WTC11 (cell line): Measurements from ENCODE around the gene DMD.

Source experiments
- JUN ChIP-seq: sonication (generic); formaldehyde crosslinking; IDR thresholded peaks from 2 replicates; pipeline ENCODE4 v1.8.0; 2023; ENCODE audit warnings: mild to moderate bottlenecking, missing genetic modification reagents
- TF ChIP-seq, protein P1 (sequence below): sonication (generic); formaldehyde crosslinking; IDR thresholded peaks from 2 replicates; pipeline ENCODE4 v1.8.1; 2022; ENCODE audit warnings: low read depth, missing genetic modification reagents, borderline replicate concordance
- TF ChIP-seq, protein P2 (sequence below): sonication (generic); formaldehyde crosslinking; IDR thresholded peaks from 2 replicates; pipeline ENCODE4 v1.8.1; 2022; ENCODE audit warnings: missing genetic modification reagents, borderline replicate concordance

DNA sequence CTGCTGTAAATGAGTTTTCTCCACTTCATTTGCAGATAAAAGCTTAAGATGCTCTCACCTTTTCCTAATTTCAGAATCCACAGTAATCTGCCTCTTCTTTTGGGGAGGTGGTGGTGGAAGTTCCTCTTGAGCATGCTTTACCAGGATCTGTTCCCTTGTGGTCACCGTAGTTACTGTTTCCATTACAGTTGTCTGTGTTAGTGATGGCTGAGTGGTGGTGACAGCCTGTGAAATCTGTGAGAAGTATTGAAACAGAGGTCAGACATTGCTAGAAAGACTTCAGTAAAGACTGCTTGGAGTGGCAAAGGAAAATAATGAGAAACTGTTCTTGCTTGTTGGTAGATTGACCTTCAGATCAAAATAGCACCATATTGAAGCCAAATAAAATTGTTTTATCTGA lies 666.2 kb downstream of the DMD start:
- no peak for TF ChIP-seq JUN (CRISPR knock-in tag)
- TF ChIP-seq, protein P1, sequence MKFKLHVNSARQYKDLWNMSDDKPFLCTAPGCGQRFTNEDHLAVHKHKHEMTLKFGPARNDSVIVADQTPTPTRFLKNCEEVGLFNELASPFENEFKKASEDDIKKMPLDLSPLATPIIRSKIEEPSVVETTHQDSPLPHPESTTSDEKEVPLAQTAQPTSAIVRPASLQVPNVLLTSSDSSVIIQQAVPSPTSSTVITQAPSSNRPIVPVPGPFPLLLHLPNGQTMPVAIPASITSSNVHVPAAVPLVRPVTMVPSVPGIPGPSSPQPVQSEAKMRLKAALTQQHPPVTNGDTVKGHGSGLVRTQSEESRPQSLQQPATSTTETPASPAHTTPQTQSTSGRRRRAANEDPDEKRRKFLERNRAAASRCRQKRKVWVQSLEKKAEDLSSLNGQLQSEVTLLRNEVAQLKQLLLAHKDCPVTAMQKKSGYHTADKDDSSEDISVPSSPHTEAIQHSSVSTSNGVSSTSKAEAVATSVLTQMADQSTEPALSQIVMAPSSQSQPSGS = no peak
- TF ChIP-seq, protein P2, sequence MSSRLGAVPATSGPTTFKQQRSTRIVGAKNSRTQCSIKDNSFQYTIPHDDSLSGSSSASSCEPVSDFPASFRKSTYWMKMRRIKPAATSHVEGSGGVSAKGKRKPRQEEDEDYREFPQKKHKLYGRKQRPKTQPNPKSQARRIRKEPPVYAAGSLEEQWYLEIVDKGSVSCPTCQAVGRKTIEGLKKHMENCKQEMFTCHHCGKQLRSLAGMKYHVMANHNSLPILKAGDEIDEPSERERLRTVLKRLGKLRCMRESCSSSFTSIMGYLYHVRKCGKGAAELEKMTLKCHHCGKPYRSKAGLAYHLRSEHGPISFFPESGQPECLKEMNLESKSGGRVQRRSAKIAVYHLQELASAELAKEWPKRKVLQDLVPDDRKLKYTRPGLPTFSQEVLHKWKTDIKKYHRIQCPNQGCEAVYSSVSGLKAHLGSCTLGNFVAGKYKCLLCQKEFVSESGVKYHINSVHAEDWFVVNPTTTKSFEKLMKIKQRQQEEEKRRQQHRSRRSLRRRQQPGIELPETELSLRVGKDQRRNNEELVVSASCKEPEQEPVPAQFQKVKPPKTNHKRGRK (CRISPR knock-in tag) = no peak
